ENCODE results near the gene KCNN3.

Gene KCNN3

GRCh38 chr1:154860156-154860870 is 9.8 kb downstream of the KCNN3 start:
- Mint-ChIP-seq H3K4me1 (peaks cover 49 to 51% of the 10 kb centered on the region in 2 donors), H3K9me3 (no peaks in the 10 kb centered on the region), H3K27me3 (peaks cover 17 to 22% of the 10 kb centered on the region in 2 donors), H3K4me3 (peak overlapping the region; percentile 57 to 66), H3K27ac (peak overlapping the region; percentile 88), H3K36me3 (no peaks in the 10 kb centered on the region)
- ATAC-seq (replicated peaks) (peak; percentile 67 to 69), DNase-seq (peak; percentile 50)

GRCh38 chr1:154859786-154860155 is 10.3 kb downstream of the KCNN3 start:
- H3K9me3 Mint-ChIP-seq, result no peaks in the 10 kb centered on the region
- peak; percentile 70 to 73 for ATAC-seq (replicated peaks)
- H3K4me1 Mint-ChIP-seq, result peaks cover 44 to 48% of the 10 kb centered on the region in 2 donors
- no peaks in the 10 kb centered on the region for H3K36me3 Mint-ChIP-seq
- H3K4me3 Mint-ChIP-seq, result peak overlapping the region in 1 of 2 donors; percentile 48
- H3K27ac Mint-ChIP-seq, result peak overlapping the region; percentile 62
- H3K27me3 Mint-ChIP-seq, result peaks cover 16 to 22% of the 10 kb centered on the region in 2 donors
- DNase-seq, result no peak

- ATAC-seq (replicated peaks), result no peak
- H3K4me3 Mint-ChIP-seq, result peak overlapping the region in 1 of 2 donors; percentile 48
- H3K36me3 Mint-ChIP-seq, result no peaks in the 10 kb centered on the region
- DNase-seq, result no peak
- H3K27ac Mint-ChIP-seq, result peak overlapping the region; percentile 62
- H3K9me3 Mint-ChIP-seq, result no peaks in the 10 kb centered on the region
- peaks cover 39 to 43% of the 10 kb centered on the region in 2 donors for H3K4me1 Mint-ChIP-seq
- H3K27me3 Mint-ChIP-seq, result peaks cover 11 to 17% of the 10 kb centered on the region in 2 donors
These were observed 10.8 kb downstream of the KCNN3 start for GRCh38 chr1:154859151-154859785.

- H3K4me1 Mint-ChIP-seq, result peaks cover 28 to 33% of the 10 kb centered on the region in 2 donors
- H3K36me3 Mint-ChIP-seq, result no peaks in the 10 kb centered on the region
- ATAC-seq (replicated peaks) (no peak), DNase-seq (no peak)
- no peaks in the 10 kb centered on the region for H3K9me3 Mint-ChIP-seq
- no peak overlapping the region for H3K4me3 Mint-ChIP-seq
- H3K27me3 Mint-ChIP-seq, result peaks cover 2 to 7% of the 10 kb centered on the region in 2 donors
- H3K27ac Mint-ChIP-seq, result no peak overlapping the region
These were observed 12.5 kb downstream of the KCNN3 start for GRCh38 chr1:154857441-154858215.

GRCh38 chr1:154857022-154857421 is 13.1 kb downstream of the KCNN3 start:
- H3K4me1 Mint-ChIP-seq, result peaks cover 28 to 29% of the 10 kb centered on the region in 2 donors
- no peaks in the 10 kb centered on the region for H3K36me3 Mint-ChIP-seq
- DNase-seq, result no peak
- H3K27me3 Mint-ChIP-seq, result peaks cover 0 to 4% of the 10 kb centered on the region in 2 donors
- H3K9me3 Mint-ChIP-seq, result no peaks in the 10 kb centered on the region
- H3K27ac Mint-ChIP-seq, result no peak overlapping the region
- ATAC-seq (replicated peaks), result no peak
- no peak overlapping the region for H3K4me3 Mint-ChIP-seq

- no peak for ATAC-seq (replicated peaks)
- peaks cover 26 to 31% of the 10 kb centered on the region in 2 donors for H3K4me1 Mint-ChIP-seq
These were observed 13.5 kb downstream of the KCNN3 start for GRCh38 chr1:154856544-154856943.

GRCh38 chr1:154856049-154856448 is 14.0 kb downstream of the KCNN3 start:
- no peak overlapping the region for H3K4me3 Mint-ChIP-seq
- H3K27me3 Mint-ChIP-seq, result no peaks in the 10 kb centered on the region
- no peaks in the 10 kb centered on the region for H3K9me3 Mint-ChIP-seq
- ATAC-seq (replicated peaks) (no peak), DNase-seq (no peak)
- H3K36me3 Mint-ChIP-seq, result no peaks in the 10 kb centered on the region
- H3K4me1 Mint-ChIP-seq, result peaks cover 21 to 28% of the 10 kb centered on the region in 2 donors
- no peak overlapping the region for H3K27ac Mint-ChIP-seq

More at GRCh38 chr1:154856544-154856943, 13.5 kb downstream of the KCNN3 start:
- no peaks in the 10 kb centered on the region for H3K9me3 Mint-ChIP-seq
- DNase-seq, result no peak
- H3K4me3 Mint-ChIP-seq, result no peak overlapping the region
- no peaks in the 10 kb centered on the region for H3K36me3 Mint-ChIP-seq
- peak overlapping the region; percentile 27 for H3K27ac Mint-ChIP-seq
- H3K27me3 Mint-ChIP-seq, result peaks cover 0 to 3% of the 10 kb centered on the region in 2 donors

GRCh38 chr1:154855186-154855851 is 14.8 kb downstream of the KCNN3 start:
- Mint-ChIP-seq H3K27me3 (no peaks in the 10 kb centered on the region), H3K36me3 (no peaks in the 10 kb centered on the region), H3K9me3 (no peaks in the 10 kb centered on the region), H3K4me1 (peaks cover 17 to 25% of the 10 kb centered on the region in 2 donors), H3K4me3 (no peak overlapping the region), H3K27ac (no peak overlapping the region)
- DNase-seq, result no peak
- no peak for ATAC-seq (replicated peaks)

- no peak for ATAC-seq (replicated peaks)
- Mint-ChIP-seq H3K27me3 (peaks cover 0 to 12% of the 10 kb centered on the region in 2 donors), H3K36me3 (no peaks in the 10 kb centered on the region), H3K4me3 (no peak overlapping the region), H3K27ac (no peak overlapping the region), H3K4me1 (peaks cover 3 to 17% of the 10 kb centered on the region in 2 donors), H3K9me3 (no peaks in the 10 kb centered on the region)
- DNase-seq, result no peak
These were observed 17.2 kb downstream of the KCNN3 start for GRCh38 chr1:154852845-154853244.

- peaks cover 0 to 12% of the 10 kb centered on the region in 2 donors for H3K27me3 Mint-ChIP-seq
- no peak for DNase-seq
- no peak overlapping the region for H3K4me3 Mint-ChIP-seq
- no peaks in the 10 kb centered on the region for H3K9me3 Mint-ChIP-seq
- H3K36me3 Mint-ChIP-seq, result no peaks in the 10 kb centered on the region
- no peak overlapping the region for H3K27ac Mint-ChIP-seq
- ATAC-seq (replicated peaks), result no peak
- peaks cover 0 to 15% of the 10 kb centered on the region in 2 donors for H3K4me1 Mint-ChIP-seq
These were observed 18.5 kb downstream of the KCNN3 start for GRCh38 chr1:154851392-154852177.

- peaks cover 12 to 22% of the 10 kb centered on the region in 2 donors for H3K27me3 Mint-ChIP-seq
- ATAC-seq (replicated peaks), result peak; percentile 29 to 79
These were observed 20.4 kb downstream of the KCNN3 start for GRCh38 chr1:154849645-154850131.

GRCh38 chr1:154848983-154849382 is 21.1 kb downstream of the KCNN3 start:
- no peaks in the 10 kb centered on the region for H3K9me3 Mint-ChIP-seq
- DNase-seq (no peak), ATAC-seq (replicated peaks) (no peak)
- H3K4me1 Mint-ChIP-seq, result peaks cover 0 to 14% of the 10 kb centered on the region in 2 donors
- no peaks in the 10 kb centered on the region for H3K36me3 Mint-ChIP-seq
- H3K27ac Mint-ChIP-seq, result peak overlapping the region; percentile 20
- H3K4me3 Mint-ChIP-seq, result no peak overlapping the region
- H3K27me3 Mint-ChIP-seq, result peaks cover 12 to 26% of the 10 kb centered on the region in 2 donors

More at GRCh38 chr1:154849645-154850131, 20.4 kb downstream of the KCNN3 start:
- H3K4me3 Mint-ChIP-seq, result no peak overlapping the region
- no peak for DNase-seq
- H3K27ac Mint-ChIP-seq, result no peak overlapping the region
- peaks cover 0 to 14% of the 10 kb centered on the region in 2 donors for H3K4me1 Mint-ChIP-seq
- H3K9me3 Mint-ChIP-seq, result no peaks in the 10 kb centered on the region
- H3K36me3 Mint-ChIP-seq, result no peaks in the 10 kb centered on the region

- DNase-seq, result no peak
- no peaks in the 10 kb centered on the region for H3K9me3 Mint-ChIP-seq
- ATAC-seq (replicated peaks), result no peak
- peaks cover 0 to 17% of the 10 kb centered on the region in 2 donors for H3K4me1 Mint-ChIP-seq
- H3K4me3 Mint-ChIP-seq, result no peak overlapping the region
- H3K27ac Mint-ChIP-seq, result no peak overlapping the region
- H3K27me3 Mint-ChIP-seq, result peaks cover 17 to 33% of the 10 kb centered on the region in 2 donors
- H3K36me3 Mint-ChIP-seq, result no peaks in the 10 kb centered on the region
These were observed 22.2 kb downstream of the KCNN3 start for GRCh38 chr1:154847891-154848290.

Data from stimulated activated naive B cell treated with anti-CD40 and anti-IgM and Interleukin-4, amounts not matched to agents 10 μg/mL and 1 μg/mL and 100 μg/mL, for 72 hours (primary cell).